ENCODE measurements around the gene SCP2.

Gene SCP2

GRCh38 chr1:53069265-53069662 is 142.2 kb downstream of the SCP2 start:
- no peak for DNase-seq

GRCh38 chr1:53069663-53070327 is 142.7 kb downstream of the SCP2 start:
- no peak for DNase-seq

- DNase-seq = no peak
These were observed 143.5 kb downstream of the SCP2 start for GRCh38 chr1:53070621-53071020.

- DNase-seq = no peak
These were observed 144.2 kb downstream of the SCP2 start for GRCh38 chr1:53071167-53071865.

GRCh38 chr1:53071915-53072314 is 144.8 kb downstream of the SCP2 start:
- DNase-seq = no peak

GRCh38 chr1:53073287-53073686 is 146.2 kb downstream of the SCP2 start:
- no peak for DNase-seq

GRCh38 chr1:53073868-53074311 is 146.8 kb downstream of the SCP2 start:
- no peak for DNase-seq

GRCh38 chr1:53074313-53075154 is 147.5 kb downstream of the SCP2 start:
- DNase-seq = no peak

- no peak for DNase-seq
These were observed 148.1 kb downstream of the SCP2 start for GRCh38 chr1:53075206-53075605.

GRCh38 chr1:53075761-53076163 is 148.7 kb downstream of the SCP2 start:
- DNase-seq = no peak

- DNase-seq = no peak
These were observed 149.1 kb downstream of the SCP2 start for GRCh38 chr1:53076165-53076564.

- no peak for DNase-seq
These were observed 149.9 kb downstream of the SCP2 start for GRCh38 chr1:53076721-53077598.

- no peak for DNase-seq
These were observed 150.5 kb downstream of the SCP2 start for GRCh38 chr1:53077599-53077965.

GRCh38 chr1:53078333-53079101 is 151.4 kb downstream of the SCP2 start:
- DNase-seq = no peak

- DNase-seq = no peak
These were observed 152.2 kb downstream of the SCP2 start for GRCh38 chr1:53079251-53079650.

- DNase-seq = no peak
These were observed 153.0 kb downstream of the SCP2 start for GRCh38 chr1:53080041-53080440.

GRCh38 chr1:53080769-53081168 is 153.7 kb downstream of the SCP2 start:
- DNase-seq = no peak

- no peak for DNase-seq
These were observed 154.4 kb downstream of the SCP2 start for GRCh38 chr1:53081384-53082066.

- DNase-seq = no peak
These were observed 155.9 kb downstream of the SCP2 start for GRCh38 chr1:53082826-53083455.
